HEK293 (cell line): ENCODE data around the gene CRACDL.

Source experiments
- CTCF ChIP-seq: fragments of 450-650 bp; formaldehyde crosslinking; IDR thresholded peaks from 2 replicates; pipeline ENCODE4 v1.5.1; 2016; ENCODE audit warnings: missing biosample characterization, missing genetic modification characterization
- REPIN1 ChIP-seq: fragments of 450-650 bp; formaldehyde crosslinking; IDR thresholded peaks from 2 replicates; pipeline ENCODE4 v1.5.1; 2017; ENCODE audit warnings: missing biosample characterization, missing genetic modification characterization, low read depth
- YY2 ChIP-seq: fragments of 450-650 bp; formaldehyde crosslinking; IDR thresholded peaks from 2 replicates; pipeline ENCODE4 v1.5.1; 2016; ENCODE audit warnings: missing biosample characterization, missing genetic modification characterization
- ZNF670 ChIP-seq: fragments of 450-650 bp; formaldehyde crosslinking; IDR thresholded peaks from 2 replicates; pipeline ENCODE4 v1.5.1; 2016; ENCODE audit warnings: missing biosample characterization, missing genetic modification characterization, low read depth
- ZNF76 ChIP-seq: fragments of 450-650 bp; formaldehyde crosslinking; IDR thresholded peaks from 2 replicates; pipeline ENCODE4; 2016; ENCODE audit warnings: low read depth, missing biosample characterization, missing genetic modification characterization, borderline replicate concordance

DNA sequence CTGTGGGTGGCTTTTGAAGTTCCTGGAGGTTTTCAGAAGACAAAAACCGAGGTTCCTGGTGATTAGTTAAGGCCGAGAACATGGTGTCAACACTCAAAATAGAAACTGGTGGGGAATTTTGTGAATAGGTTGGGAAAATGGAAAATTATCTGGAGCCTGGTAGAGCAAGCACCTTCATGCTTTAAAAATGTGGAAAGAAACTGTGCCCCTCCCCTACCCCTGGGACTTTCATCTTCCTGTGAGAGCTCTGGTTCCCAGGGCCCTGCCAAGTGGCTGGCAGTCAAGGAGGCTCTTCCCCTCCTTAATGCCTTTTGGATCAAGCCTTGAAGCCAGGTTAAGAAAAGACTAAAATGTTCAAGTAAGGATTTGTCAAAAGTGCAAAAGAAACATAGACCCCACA, 1.9 kb upstream of the CRACDL start:
- no peak for TF ChIP-seq CTCF (tag by site-specific recombination)
- TF ChIP-seq ZNF670 (tag by site-specific recombination), result no peak
- no peak for TF ChIP-seq ZNF76 (tag by site-specific recombination)
- TF ChIP-seq YY2 (tag by site-specific recombination), result no peak
- no peak for TF ChIP-seq REPIN1 (tag by site-specific recombination)
